ENCODE measurements around the gene LBR. TPM values are rescaled to one million over a fixed set of nuclear protein-coding genes. Genes with fewer than 3 reads are reported as not detected.

The LBR gene
- polyA plus RNA-seq, 1 donor (not counting 4 experiments of a cell fraction or from before 2014, with no cell fraction given) = 30.5 TPM

GRCh38 chr1:225469051-225469450 lies 41.2 kb upstream of the LBR start:
- no peaks in the 10 kb centered on the region for H3K27me3 ChIP-seq (ENCODE audit: control insufficient read depth, extremely low read depth, insufficient read depth, low read length)
- H3K9me1 ChIP-seq (ENCODE audit: control insufficient read depth, extremely low read depth, insufficient read depth, low read length) = no peaks in the 10 kb centered on the region
- no peaks in the 10 kb centered on the region for H3K36me3 ChIP-seq (ENCODE audit: control insufficient read depth in 2 of 2, extremely low read depth in 1 of 2, insufficient read depth in 2 of 2, low read length in 2 of 2)
- no peak overlapping the region for H3K9ac ChIP-seq (ENCODE audit: control insufficient read depth, extremely low read depth, insufficient read depth, low read length)
- FAIRE-seq = no peak
- H3K4me3 ChIP-seq (ENCODE audit: control insufficient read depth in 2 of 3, extremely low read depth in 1 of 3, insufficient read depth in 2 of 3, low read depth in 1 of 3, low read length in 3 of 3) = no peak overlapping the region
- no peak overlapping the region for H3K4me2 ChIP-seq (ENCODE audit: control insufficient read depth, extremely low read depth, insufficient read depth, low read depth, low read length)
- no peak overlapping the region for H3K27ac ChIP-seq (ENCODE audit: control insufficient read depth, insufficient read depth, low read length)
- H3K79me2 ChIP-seq (ENCODE audit: control insufficient read depth, insufficient read depth, low read length) = no peaks in the 10 kb centered on the region
- no peak for DNase-seq (ENCODE audit: low read depth, low spot score)
- no peaks in the 10 kb centered on the region for H4K20me1 ChIP-seq (ENCODE audit: control insufficient read depth, extremely low read depth, insufficient read depth, low read length)
- H2AFZ ChIP-seq (ENCODE audit: control insufficient read depth, low read length) = no peak overlapping the region
- H3K9me3 ChIP-seq (ENCODE audit: control insufficient read depth, low read depth, low read length) = no peaks in the 10 kb centered on the region
- dilution Hi-C loops (cut with MboI; ENCODE audit: extremely low pct_ligation_motif_present, low sequenced_read_pairs) = loop anchor here (25.0 kb wide), 1 partner anchor 518 kb away; the partner anchor contains the start of gene SDE2
- TF ChIP-seq CTCF (optimal IDR thresholded peaks at IDR 0.05 in 1 of 3, IDR thresholded peaks at IDR 0.05 in 1 of 3, conservative IDR thresholded peaks at IDR 0.05 in 1 of 3; ENCODE audit: extremely low read depth in 1 of 3, insufficient read depth in 2 of 3, low read length in 3 of 3) (no peak), EZH2 (IDR thresholded peaks at IDR 0.05; ENCODE audit: low read length) (no peak)
- peaks cover under 1% of the 10 kb centered on the region for H3K4me1 ChIP-seq (ENCODE audit: control insufficient read depth, extremely low read depth, insufficient read depth, low read length)

- H3K27ac ChIP-seq (ENCODE audit: control insufficient read depth, insufficient read depth, low read length) = no peak overlapping the region
- no peak for FAIRE-seq
- no peaks in the 10 kb centered on the region for H4K20me1 ChIP-seq (ENCODE audit: control insufficient read depth, extremely low read depth, insufficient read depth, low read length)
- no peaks in the 10 kb centered on the region for H3K9me3 ChIP-seq (ENCODE audit: control insufficient read depth, low read depth, low read length)
- no peaks in the 10 kb centered on the region for H3K9me1 ChIP-seq (ENCODE audit: control insufficient read depth, extremely low read depth, insufficient read depth, low read length)
- H3K4me1 ChIP-seq (ENCODE audit: control insufficient read depth, extremely low read depth, insufficient read depth, low read length) = peaks cover 7% of the 10 kb centered on the region
- no peaks in the 10 kb centered on the region for H3K79me2 ChIP-seq (ENCODE audit: control insufficient read depth, insufficient read depth, low read length)
- H2AFZ ChIP-seq (ENCODE audit: control insufficient read depth, low read length) = no peak overlapping the region
- TF ChIP-seq CTCF (optimal IDR thresholded peaks at IDR 0.05 in 1 of 3, IDR thresholded peaks at IDR 0.05 in 1 of 3, conservative IDR thresholded peaks at IDR 0.05 in 1 of 3; ENCODE audit: extremely low read depth in 1 of 3, insufficient read depth in 2 of 3, low read length in 3 of 3) = no peak
- no peak for TF ChIP-seq EZH2 (IDR thresholded peaks at IDR 0.05; ENCODE audit: low read length)
- no peak overlapping the region for H3K4me3 ChIP-seq (ENCODE audit: control insufficient read depth in 2 of 3, extremely low read depth in 1 of 3, insufficient read depth in 2 of 3, low read depth in 1 of 3, low read length in 3 of 3)
- DNase-seq (ENCODE audit: low read depth, low spot score) = no peak
- H3K27me3 ChIP-seq (ENCODE audit: control insufficient read depth, extremely low read depth, insufficient read depth, low read length) = no peaks in the 10 kb centered on the region
- H3K9ac ChIP-seq (ENCODE audit: control insufficient read depth, extremely low read depth, insufficient read depth, low read length) = no peak overlapping the region
- no peak overlapping the region for H3K4me2 ChIP-seq (ENCODE audit: control insufficient read depth, extremely low read depth, insufficient read depth, low read depth, low read length)
- H3K36me3 ChIP-seq (ENCODE audit: control insufficient read depth in 2 of 2, extremely low read depth in 1 of 2, insufficient read depth in 2 of 2, low read length in 2 of 2) = no peaks in the 10 kb centered on the region
- dilution Hi-C loops (cut with MboI; ENCODE audit: extremely low pct_ligation_motif_present, low sequenced_read_pairs) = loop anchor here (25.0 kb wide), 1 partner anchor 519 kb away; the partner anchor contains the start of gene SDE2
Observed at GRCh38 chr1:225468270-225469020, 40.6 kb upstream of the LBR start.
